Body of pancreas (tissue), 4 donors: Measurements from ENCODE around the gene SORL1. TPM values are rescaled to one million over a fixed set of nuclear protein-coding genes. Genes with fewer than 3 reads are reported as not detected.

Experiments used
- ATAC-seq: fragments of 150-250 bp; one replicate; pipeline ENCODE4 v1.9.1; 2016
- DNase-seq, 4 donors: peaks; one replicate each; pipeline ENCODE4 v3.0.0-alpha.2; 2019
- H3K27ac ChIP-seq, 4 donors: fragments of 200-600 bp; sonication (generic); 1 replicate in 3 of 4; 2 replicates in 1 of 4; pipeline versions ENCODE4 v1.5.1 to v1.6.1; 2016 to 2019; ENCODE audit warnings: mild to moderate bottlenecking in 1 of 4, mixed read lengths in 1 of 4, moderate library complexity in 1 of 4
- H3K27me3 ChIP-seq, 2 donors: fragments of 200-600 bp; sonication (generic); one replicate each; pipeline ENCODE4 v1.6.0; 2016; ENCODE audit warnings: mild to moderate bottlenecking in 1 of 2
- H3K36me3 ChIP-seq, 2 donors: fragments of 200-600 bp; sonication (generic); replicated peaks in 1 of 2; 2 replicates each; pipeline ENCODE4 v1.5.1; 2016; ENCODE audit warnings: low read depth in 2 of 2; ENCODE audit not compliant: insufficient read depth in 1 of 2
- H3K4me1 ChIP-seq: fragments of 200-600 bp; sonication (generic); one replicate; pipeline ENCODE4 v1.6.0; 2016
- H3K4me3 ChIP-seq, 2 donors: fragments of 200-600 bp; sonication (generic); 1 replicate in 1 of 2; 2 replicates in 1 of 2; pipeline ENCODE4 v1.5.1; 2016 to 2019
- H3K9me3 ChIP-seq, 3 donors: fragments of 200-600 bp; sonication (generic); 1 replicate in 2 of 3; 2 replicates in 1 of 3; pipeline ENCODE4 v1.5.1; 2016
- CTCF ChIP-seq, 7 experiments: fragments of 450-650 bp in 4 of 7; fragments of 200-600 bp in 3 of 7; sonication (generic) in 3 of 7; IDR thresholded peaks; one replicate each; pipeline ENCODE4 v1.5.1; 2016 to 2019; ENCODE audit warnings: antibody characterized with exemption in 7 of 7
- POLR2A ChIP-seq, 3 donors: fragments of 450-650 bp; IDR thresholded peaks; one replicate each; pipeline ENCODE4 v1.6.1; 2016; ENCODE audit warnings: antibody characterized with exemption in 3 of 3, mild to moderate bottlenecking in 2 of 3
- WGBS, 2 donors: methylation state at CpG; one replicate each; pipeline ENCODE4 v1.1.5; 2017; 5-methylcytosine and 5-hydroxymethylcytosine counted together
- intact Hi-C: fragments of 100-400 bp; cut with DNase I; formaldehyde crosslinking; loops from one replicate; pipeline ENCODE4 v1.15.1; 2023
- total RNA-seq, 2 donors: library from RNA; depleted of rRNA; stranded (reverse); fragments of >200 nt; gene quantifications; one replicate each; pipeline ENCODE4 v1.1.0, GENCODE V29; 2016

Gene SORL1
- total RNA-seq, 2 donors from 2014 or later, result 25.1 to 26.5 TPM

GRCh38 chr11:121536126-121536525 lies 84.0 kb downstream of the SORL1 start:
- Histone ChIP-seq H3K9me3 (no peaks in the 10 kb centered on the region), H3K27ac (no peak overlapping the region), H3K27me3 (no peaks in the 10 kb centered on the region), H3K36me3 (no peaks in the 10 kb centered on the region), H3K4me1 (no peaks in the 10 kb centered on the region), H3K4me3 (no peak overlapping the region)
- DNase-seq (no peak), ATAC-seq (no peak)
- TF ChIP-seq POLR2A (IDR thresholded peaks at IDR 0.05) (no peak), CTCF (IDR thresholded peaks at IDR 0.05) (no peak)
- intact Hi-C loops, result no loop called here
- 68 to 79% methylated on average over 6 of the region's 6 CpGs for WGBS, 2 donors

- Histone ChIP-seq H3K4me1 (no peaks in the 10 kb centered on the region), H3K36me3 (no peaks in the 10 kb centered on the region), H3K9me3 (no peaks in the 10 kb centered on the region), H3K27ac (no peak overlapping the region), H3K27me3 (no peaks in the 10 kb centered on the region), H3K4me3 (no peak overlapping the region)
- ATAC-seq (no peak), DNase-seq (no peak)
- intact Hi-C loops, result no loop called here
- TF ChIP-seq CTCF (IDR thresholded peaks at IDR 0.05) (no peak), POLR2A (IDR thresholded peaks at IDR 0.05) (no peak)
- WGBS, 2 donors, result 43 to 53% methylated on average over 1 of the region's 1 CpG
Measured at GRCh38 chr11:121538054-121538453, 85.9 kb downstream of the SORL1 start.

GRCh38 chr11:121539000-121539399 lies 86.9 kb downstream of the SORL1 start:
- DNase-seq (no peak), ATAC-seq (no peak)
- no peaks in the 10 kb centered on the region for H3K36me3 ChIP-seq
- no peak overlapping the region for H3K4me3 ChIP-seq
- H3K4me1 ChIP-seq, result no peaks in the 10 kb centered on the region
- 51 to 59% methylated on average over 5 of the region's 5 CpGs for WGBS, 2 donors
- TF ChIP-seq POLR2A (IDR thresholded peaks at IDR 0.05) (no peak), CTCF (IDR thresholded peaks at IDR 0.05) (no peak)
- no peaks in the 10 kb centered on the region for H3K9me3 ChIP-seq
- intact Hi-C loops, result no loop called here
- no peak overlapping the region for H3K27ac ChIP-seq
- H3K27me3 ChIP-seq, result no peaks in the 10 kb centered on the region

GRCh38 chr11:121540627-121541026 lies 88.5 kb downstream of the SORL1 start:
- no peaks in the 10 kb centered on the region for H3K36me3 ChIP-seq
- ATAC-seq (no peak), DNase-seq (no peak)
- no peak overlapping the region for H3K4me3 ChIP-seq
- H3K27me3 ChIP-seq, result no peaks in the 10 kb centered on the region
- no peak overlapping the region for H3K27ac ChIP-seq
- no peak for TF ChIP-seq POLR2A (IDR thresholded peaks at IDR 0.05)
- TF ChIP-seq CTCF (IDR thresholded peaks at IDR 0.05), result no peak
- H3K9me3 ChIP-seq, result no peaks in the 10 kb centered on the region
- WGBS, 2 donors, result 57 to 59% methylated on average over 3 of the region's 3 CpGs
- intact Hi-C loops, result no loop called here
- no peaks in the 10 kb centered on the region for H3K4me1 ChIP-seq

GRCh38 chr11:121543836-121544380 lies 91.8 kb downstream of the SORL1 start:
- WGBS, 2 donors, result 62 to 67% methylated on average over 6 of the region's 6 CpGs
- DNase-seq (no peak), ATAC-seq (no peak)
- H3K27ac ChIP-seq, result no peak overlapping the region
- H3K4me1 ChIP-seq, result no peaks in the 10 kb centered on the region
- no peaks in the 10 kb centered on the region for H3K36me3 ChIP-seq
- no peaks in the 10 kb centered on the region for H3K27me3 ChIP-seq
- intact Hi-C loops, result no loop called here
- no peaks in the 10 kb centered on the region for H3K9me3 ChIP-seq
- no peak overlapping the region for H3K4me3 ChIP-seq
- TF ChIP-seq POLR2A (IDR thresholded peaks at IDR 0.05) (no peak), CTCF (IDR thresholded peaks at IDR 0.05) (no peak)
